T-helper 2 cell treated with Interferon-gamma antibody and Interleukin-4, amounts not matched to agents 5 μg/mL and 100 μg/mL, for 36 hours (primary cell): Measurements from ENCODE around the gene ACSL4.
A peak's percentile ranks its signal among the peaks of the same experiment; 100 is the strongest.
"Not testable (repeated sequence)": the region's sequence is repeated elsewhere in the genome, so short reads cannot be mapped to it uniquely, and the experiment has no call there.

Experiments used
- DNase-seq: peaks from one replicate; pipeline ENCODE4 v3.0.0; 2021; ENCODE audit warnings: low spot score
- H3K27ac Mint-ChIP-seq: one replicate; pipeline ENCODE4 v1.8.0; 2021; ENCODE audit warnings: mild to moderate bottlenecking, mixed read lengths
- H3K27me3 Mint-ChIP-seq: one replicate; pipeline ENCODE4 v1.8.0; 2021; ENCODE audit warnings: low read depth, mixed read lengths
- H3K36me3 Mint-ChIP-seq: one replicate; pipeline ENCODE4 v1.8.0; 2021; ENCODE audit warnings: low read depth, mixed read lengths
- H3K4me1 Mint-ChIP-seq: one replicate; pipeline ENCODE4 v1.8.0; 2021; ENCODE audit warnings: low read depth, mixed read lengths
- H3K4me3 Mint-ChIP-seq: one replicate; pipeline ENCODE4 v1.8.0; 2022; ENCODE audit warnings: mild to moderate bottlenecking, moderate library complexity, mixed read lengths
- H3K9me3 Mint-ChIP-seq: one replicate; pipeline ENCODE4 v1.8.0; 2021; ENCODE audit warnings: mixed read lengths

Gene ACSL4

DNA sequence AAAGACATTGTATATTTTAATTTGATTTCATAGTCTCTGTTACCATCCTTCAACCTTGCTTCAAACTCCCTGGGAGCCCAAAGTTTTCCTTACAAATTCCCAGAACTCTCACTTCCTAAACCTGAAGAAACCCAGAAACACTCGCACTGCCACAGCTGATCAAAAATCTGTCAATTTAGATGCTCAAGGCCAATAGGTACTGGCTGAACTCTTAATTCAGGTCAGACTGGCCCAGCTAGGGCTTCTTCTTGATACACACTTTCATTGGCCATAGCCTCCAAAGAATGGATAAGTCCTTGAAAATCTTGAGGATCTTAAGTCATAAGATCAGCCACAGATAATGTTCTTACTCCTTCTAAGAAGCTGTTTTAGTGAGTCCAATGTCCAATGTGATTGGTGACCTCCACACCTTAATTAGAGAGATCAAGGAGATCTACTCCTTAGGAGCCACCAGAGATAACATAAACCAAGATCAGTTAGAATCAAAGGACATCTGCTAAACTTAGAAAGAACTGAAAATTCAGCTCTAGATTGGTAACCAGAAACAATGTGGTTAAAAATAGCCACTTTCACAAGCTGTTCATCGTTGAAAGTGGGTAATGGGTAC, 51.5 kb downstream of the ACSL4 start:
- DNase-seq, result no peak
- no peak overlapping the region for H3K4me3 Mint-ChIP-seq
- no peaks in the 10 kb centered on the region for H3K27me3 Mint-ChIP-seq
- peaks cover 19% of the 10 kb centered on the region for H3K36me3 Mint-ChIP-seq
- H3K9me3 Mint-ChIP-seq, result no peaks in the 10 kb centered on the region
- peaks cover 2% of the 10 kb centered on the region for H3K4me1 Mint-ChIP-seq
- no peak overlapping the region for H3K27ac Mint-ChIP-seq

DNA sequence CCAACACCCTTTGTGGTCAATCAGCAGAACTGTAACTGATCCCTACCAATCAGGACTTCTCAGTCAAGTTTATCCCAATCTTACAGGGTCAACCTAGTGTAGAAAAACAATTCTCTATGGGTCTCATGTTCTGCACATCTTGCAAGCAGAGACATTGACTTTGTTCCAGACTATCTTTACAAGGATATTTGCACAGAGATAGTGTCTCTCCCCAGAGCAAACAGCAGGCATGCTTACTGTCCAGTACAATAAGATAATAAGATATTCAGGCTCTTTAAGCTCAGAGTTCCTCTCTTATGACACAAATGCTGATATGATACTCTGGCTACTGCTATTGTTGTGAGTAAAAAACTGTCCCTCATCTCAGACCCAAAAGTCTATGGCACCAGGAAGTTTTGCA, 53.2 kb downstream of the ACSL4 start:
- no peaks in the 10 kb centered on the region for H3K9me3 Mint-ChIP-seq
- H3K27ac Mint-ChIP-seq, result no peak overlapping the region
- H3K36me3 Mint-ChIP-seq, result peaks cover 23% of the 10 kb centered on the region
- H3K4me1 Mint-ChIP-seq, result peaks cover 10% of the 10 kb centered on the region
- no peaks in the 10 kb centered on the region for H3K27me3 Mint-ChIP-seq
- no peak for DNase-seq
- no peak overlapping the region for H3K4me3 Mint-ChIP-seq

DNA sequence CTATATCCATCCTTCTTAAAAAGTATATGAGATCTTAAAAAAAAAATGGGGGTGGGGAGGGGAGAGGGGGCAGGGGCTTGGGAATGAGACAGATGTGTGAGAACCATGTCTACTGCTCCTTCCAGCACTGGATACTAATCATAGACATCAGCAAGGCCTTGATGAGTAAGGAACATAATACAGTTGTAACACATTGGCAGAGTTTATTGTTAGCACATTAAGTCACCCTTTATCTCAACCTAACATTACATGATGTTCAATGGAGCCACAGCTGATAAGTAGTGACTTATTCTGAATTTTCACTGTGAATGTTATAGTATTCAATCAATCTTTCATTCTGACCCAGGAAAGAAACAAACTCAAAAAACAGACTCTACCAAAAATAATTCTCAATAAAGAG, 60.8 kb downstream of the ACSL4 start:
- peaks cover 13% of the 10 kb centered on the region for H3K4me1 Mint-ChIP-seq
- H3K27ac Mint-ChIP-seq, result no peak overlapping the region
- no peaks in the 10 kb centered on the region for H3K9me3 Mint-ChIP-seq

DNA sequence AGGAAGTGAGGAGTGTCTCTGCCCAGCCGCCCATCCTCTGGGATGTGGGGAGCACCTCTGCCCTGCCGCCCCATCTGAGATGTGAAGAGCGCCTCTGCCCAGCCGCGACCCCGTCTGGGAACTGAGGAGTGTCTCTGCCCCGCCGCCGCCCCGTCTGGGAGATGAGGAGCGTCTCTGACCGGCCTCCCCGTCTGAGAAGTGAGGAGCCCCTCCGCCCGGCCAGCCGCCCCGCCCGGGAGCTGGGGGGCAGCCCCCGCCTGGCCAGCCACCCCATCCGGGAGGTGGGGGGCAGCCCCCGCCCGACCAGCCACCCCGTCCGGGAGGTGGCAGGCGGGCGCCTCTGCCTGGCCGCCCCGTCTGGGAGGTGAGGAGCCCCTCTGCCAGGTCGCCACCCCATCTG, 61.9 kb downstream of the ACSL4 start:
- not testable (repeated sequence) for H3K27me3 Mint-ChIP-seq, DNase-seq

More for the DNA sequence above, 60.8 kb downstream of the ACSL4 start:
- peaks cover 25% of the 10 kb centered on the region for H3K36me3 Mint-ChIP-seq
- H3K4me3 Mint-ChIP-seq, result no peak overlapping the region
- H3K27me3 Mint-ChIP-seq, result no peaks in the 10 kb centered on the region
- DNase-seq, result no peak

GRCh38 chrX:109667986-109668385, 65.1 kb downstream of the ACSL4 start:
- no peak overlapping the region for H3K4me3 Mint-ChIP-seq
- H3K27ac Mint-ChIP-seq, result no peak overlapping the region
- H3K27me3 Mint-ChIP-seq, result no peaks in the 10 kb centered on the region
- H3K4me1 Mint-ChIP-seq, result no peaks in the 10 kb centered on the region
- no peaks in the 10 kb centered on the region for H3K9me3 Mint-ChIP-seq
- H3K36me3 Mint-ChIP-seq, result peaks cover 30% of the 10 kb centered on the region
- no peak for DNase-seq

More for the DNA sequence above, 61.9 kb downstream of the ACSL4 start:
- H3K9me3 Mint-ChIP-seq, H3K27ac Mint-ChIP-seq, H3K4me1 Mint-ChIP-seq, H3K4me3 Mint-ChIP-seq: not testable (repeated sequence)
- H3K36me3 Mint-ChIP-seq, result peaks cover 27% of the 10 kb centered on the region

GRCh38 chrX:109660435-109661143, 72.5 kb downstream of the ACSL4 start:
- Mint-ChIP-seq H3K9me3 (peaks cover 7% of the 10 kb centered on the region), H3K27ac (no peak overlapping the region), H3K27me3 (no peaks in the 10 kb centered on the region), H3K36me3 (peaks cover 56% of the 10 kb centered on the region), H3K4me1 (no peaks in the 10 kb centered on the region), H3K4me3 (no peak overlapping the region)
- DNase-seq, result no peak

GRCh38 chrX:109658391-109658790, 74.7 kb downstream of the ACSL4 start:
- Mint-ChIP-seq H3K36me3 (peaks cover 61% of the 10 kb centered on the region), H3K27me3 (no peaks in the 10 kb centered on the region), H3K27ac (no peak overlapping the region), H3K4me3 (no peak overlapping the region), H3K9me3 (peaks cover 7% of the 10 kb centered on the region), H3K4me1 (no peaks in the 10 kb centered on the region)
- DNase-seq, result no peak

GRCh38 chrX:109657364-109657763, 75.7 kb downstream of the ACSL4 start:
- H3K27me3 Mint-ChIP-seq, H3K9me3 Mint-ChIP-seq, H3K27ac Mint-ChIP-seq, H3K4me3 Mint-ChIP-seq, H3K4me1 Mint-ChIP-seq, DNase-seq: not testable (repeated sequence)
- H3K36me3 Mint-ChIP-seq, result peaks cover 55% of the 10 kb centered on the region

- Mint-ChIP-seq H3K27ac (no peak overlapping the region), H3K4me3 (no peak overlapping the region), H3K36me3 (peaks cover 51% of the 10 kb centered on the region), H3K27me3 (no peaks in the 10 kb centered on the region), H3K9me3 (peaks cover 7% of the 10 kb centered on the region), H3K4me1 (no peaks in the 10 kb centered on the region)
- DNase-seq, result no peak
Measured at GRCh38 chrX:109656774-109657173, 76.3 kb downstream of the ACSL4 start.

GRCh38 chrX:109655502-109656201, 77.4 kb downstream of the ACSL4 start:
- H3K36me3 Mint-ChIP-seq, result peaks cover 48% of the 10 kb centered on the region
- no peak overlapping the region for H3K4me3 Mint-ChIP-seq
- H3K27ac Mint-ChIP-seq, result no peak overlapping the region

DNA sequence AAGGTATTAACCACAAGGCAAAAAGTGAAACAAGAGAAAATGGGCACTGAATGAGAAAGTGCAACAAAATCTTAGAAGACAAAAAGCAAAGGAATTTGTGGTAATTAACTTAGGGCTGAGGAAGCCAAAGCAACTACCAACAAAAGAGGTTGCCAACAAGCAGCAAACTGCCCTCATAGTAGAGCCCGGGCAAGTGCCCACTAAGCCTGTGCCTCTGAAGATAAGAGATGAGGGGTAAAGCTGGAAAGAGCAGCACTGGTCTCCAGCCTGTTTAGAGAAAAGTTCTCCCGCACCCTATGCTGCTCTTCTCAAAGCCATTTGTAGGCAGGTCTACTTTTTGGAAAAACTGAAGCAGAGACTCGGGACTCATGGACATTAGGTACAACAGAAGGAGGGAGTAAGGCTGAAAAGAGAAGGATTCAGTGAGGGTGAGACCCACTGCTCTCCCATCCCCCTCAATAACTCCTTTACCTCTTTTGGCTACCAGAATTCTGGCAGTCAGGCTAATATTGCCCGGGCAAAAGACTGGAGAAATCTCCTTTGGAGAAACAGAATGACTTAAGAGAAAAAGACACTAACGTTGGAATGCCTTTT, 78.4 kb downstream of the ACSL4 start:
- H3K27ac Mint-ChIP-seq, result peak overlapping the region; percentile 21
- no peaks in the 10 kb centered on the region for H3K27me3 Mint-ChIP-seq
- peaks cover 7% of the 10 kb centered on the region for H3K9me3 Mint-ChIP-seq
- peaks cover 40% of the 10 kb centered on the region for H3K36me3 Mint-ChIP-seq
- no peak overlapping the region for H3K4me3 Mint-ChIP-seq
- no peak for DNase-seq
- no peaks in the 10 kb centered on the region for H3K4me1 Mint-ChIP-seq

More at GRCh38 chrX:109655502-109656201, 77.4 kb downstream of the ACSL4 start:
- DNase-seq, result no peak
- H3K9me3 Mint-ChIP-seq, result peaks cover 7% of the 10 kb centered on the region
- H3K27me3 Mint-ChIP-seq, result no peaks in the 10 kb centered on the region
- H3K4me1 Mint-ChIP-seq, result no peaks in the 10 kb centered on the region

DNA sequence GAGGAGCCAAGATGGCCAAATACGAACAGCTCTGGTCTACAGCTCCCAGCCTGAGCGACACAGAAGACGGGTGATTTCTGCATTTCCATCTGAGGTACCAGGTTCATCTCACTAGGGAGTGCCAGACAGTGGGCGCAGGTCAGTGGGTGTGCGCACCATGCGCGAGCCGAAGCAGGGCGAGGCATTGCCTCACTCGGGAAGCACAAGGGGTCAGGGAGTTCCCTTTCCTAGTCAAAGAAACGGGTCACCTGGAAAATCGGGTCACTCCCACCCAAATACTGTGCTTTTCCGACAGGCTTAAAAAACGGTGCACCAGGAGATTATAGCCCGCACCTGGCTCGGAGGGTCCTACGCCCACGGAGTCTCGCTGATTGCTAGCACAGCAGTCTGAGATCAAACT, 88.4 kb downstream of the ACSL4 start:
- not testable (repeated sequence) for H3K27me3 Mint-ChIP-seq, DNase-seq, H3K9me3 Mint-ChIP-seq, H3K4me3 Mint-ChIP-seq, H3K4me1 Mint-ChIP-seq, H3K27ac Mint-ChIP-seq
- peaks cover 13% of the 10 kb centered on the region for H3K36me3 Mint-ChIP-seq

- H3K9me3 Mint-ChIP-seq, result no peaks in the 10 kb centered on the region
- no peak overlapping the region for H3K4me3 Mint-ChIP-seq
- no peaks in the 10 kb centered on the region for H3K27me3 Mint-ChIP-seq
- peaks cover 16% of the 10 kb centered on the region for H3K36me3 Mint-ChIP-seq
- DNase-seq, result no peak
- H3K27ac Mint-ChIP-seq, result no peak overlapping the region
- peaks cover 12% of the 10 kb centered on the region for H3K4me1 Mint-ChIP-seq
Measured at GRCh38 chrX:109643687-109644086, 89.4 kb downstream of the ACSL4 start.

GRCh38 chrX:109638158-109638557, 94.9 kb downstream of the ACSL4 start:
- peaks cover 4% of the 10 kb centered on the region for H3K9me3 Mint-ChIP-seq
- peaks cover 21% of the 10 kb centered on the region for H3K36me3 Mint-ChIP-seq
- no peaks in the 10 kb centered on the region for H3K27me3 Mint-ChIP-seq
- DNase-seq, result no peak
- H3K4me3 Mint-ChIP-seq, result peak overlapping the region; percentile 51
- H3K27ac Mint-ChIP-seq, result peak overlapping the region; percentile 77
- H3K4me1 Mint-ChIP-seq, result peaks cover 19% of the 10 kb centered on the region
